GM23338 (cell line): ENCODE data around the gene AMZ1. TPM values are rescaled to one million over a fixed set of nuclear protein-coding genes. Genes with fewer than 3 reads are reported as not detected.

Source experiments
- ATAC-seq: fragments of 200-7000 bp; cut with Tn5 transposase; 3 replicates; pipeline ENCODE4 v1.9.1; 2020
- DNase-seq: peaks from one replicate; pipeline ENCODE4 v3.0.0-alpha.2; 2015; ENCODE audit warnings: low spot score
- H2AFZ ChIP-seq: fragments of 200-600 bp; sonication (generic); 2 replicates; pipeline ENCODE4 v1.8.0; 2016; ENCODE audit warnings: antibody characterized with exemption, mild to moderate bottlenecking, moderate library complexity
- H3F3A ChIP-seq: fragments of 200-600 bp; sonication (generic); replicated peaks from 2 replicates; pipeline ENCODE4 v1.8.0; 2017; ENCODE audit warnings: antibody characterized with exemption, mixed run types, low read depth
- H3K27ac ChIP-seq: fragments of 200-600 bp; sonication (generic); 2 replicates; pipeline ENCODE4 v1.6.1; 2016; ENCODE audit warnings: low read depth
- H3K27me3 ChIP-seq: fragments of 200-600 bp; sonication (generic); 2 replicates; pipeline ENCODE4 v1.8.0; 2016; ENCODE audit warnings: mild to moderate bottlenecking, mixed run types, moderate library complexity; ENCODE audit not compliant: insufficient read depth
- H3K36me3 ChIP-seq: fragments of 200-600 bp; sonication (generic); 2 replicates; pipeline ENCODE4 v1.8.0; 2016; ENCODE audit warnings: mild to moderate bottlenecking; ENCODE audit not compliant: insufficient read depth
- H3K4me1 ChIP-seq: fragments of 200-600 bp; sonication (generic); 2 replicates; pipeline ENCODE4 v1.8.0; 2016; ENCODE audit warnings: mild to moderate bottlenecking, moderate library complexity; ENCODE audit not compliant: insufficient read depth
- H3K4me2 ChIP-seq: fragments of 200-600 bp; sonication (generic); 2 replicates; pipeline ENCODE4 v1.7.1; 2017; ENCODE audit warnings: mixed run types
- H3K4me3 ChIP-seq: fragments of 200-600 bp; sonication (generic); 2 replicates; pipeline ENCODE4 v1.6.1; 2016; ENCODE audit warnings: mixed run types
- H3K79me2 ChIP-seq: fragments of 200-600 bp; sonication (generic); replicated peaks from 2 replicates; pipeline ENCODE4 v1.8.0; 2017; ENCODE audit warnings: mild to moderate bottlenecking; ENCODE audit not compliant: insufficient read depth
- H3K9me2 ChIP-seq: fragments of 200-600 bp; sonication (generic); 2 replicates; pipeline ENCODE4 v1.8.0; 2017; ENCODE audit not compliant: insufficient read depth
- H4K20me1 ChIP-seq: fragments of 200-600 bp; sonication (generic); replicated peaks from 2 replicates; pipeline ENCODE4 v1.8.0; 2017; ENCODE audit warnings: mild to moderate bottlenecking; ENCODE audit not compliant: insufficient read depth
- H3K27ac Mint-ChIP-seq: 2 replicates; pipeline ENCODE4 v1.8.0; 2020; ENCODE audit warnings: inconsistent platforms, mild to moderate bottlenecking, moderate library complexity, mixed read lengths
- H3K27me3 Mint-ChIP-seq: 3 replicates; pipeline ENCODE4 v1.8.0; 2022; ENCODE audit warnings: low read depth, mild to moderate bottlenecking, moderate library complexity, mixed read lengths, inconsistent platforms; ENCODE audit not compliant: insufficient read depth, poor library complexity
- H3K36me3 Mint-ChIP-seq: 3 replicates; pipeline ENCODE4 v1.8.0; 2021; ENCODE audit warnings: low read depth, mild to moderate bottlenecking, inconsistent platforms, moderate library complexity, mixed read lengths
- H3K4me1 Mint-ChIP-seq: 3 replicates; pipeline ENCODE4 v1.8.0; 2020; ENCODE audit warnings: mild to moderate bottlenecking, inconsistent platforms, mixed read lengths
- H3K4me3 Mint-ChIP-seq: 3 replicates; pipeline ENCODE4 v1.8.0; 2021; ENCODE audit warnings: moderate library complexity, mild to moderate bottlenecking, inconsistent platforms, mixed read lengths
- H3K9me3 Mint-ChIP-seq: 3 replicates; pipeline ENCODE4 v1.8.0; 2020; ENCODE audit warnings: moderate library complexity, mild to moderate bottlenecking, inconsistent platforms, mixed read lengths
- CREB1 ChIP-seq: fragments of 250-450 bp; sonication (Bioruptor Pico); IDR thresholded peaks from 2 replicates; pipeline ENCODE4 v1.5.0; 2020; ENCODE audit warnings: low read depth, mild to moderate bottlenecking, moderate library complexity
- EZH2 ChIP-seq: fragments of 200-600 bp; sonication (generic); IDR thresholded peaks from one replicate; pipeline ENCODE4 v1.8.0; 2017; ENCODE audit warnings: antibody characterized with exemption, mild to moderate bottlenecking, low read depth; ENCODE audit not compliant: unreplicated experiment
- EZH2phosphoT487 ChIP-seq: fragments of 200-600 bp; sonication (generic); IDR thresholded peaks from one replicate; pipeline ENCODE4 v1.8.1; 2018; ENCODE audit warnings: antibody characterized with exemption; ENCODE audit not compliant: unreplicated experiment
- NANOG ChIP-seq: IDR thresholded peaks from 2 replicates; pipeline ENCODE4 v1.6.1; 2016; ENCODE audit warnings: antibody characterized with exemption, borderline replicate concordance
- STAT1 ChIP-seq: IDR thresholded peaks from one replicate; pipeline ENCODE4 v1.6.1; 2016; ENCODE audit warnings: antibody characterized with exemption; ENCODE audit not compliant: unreplicated experiment
- ZNF331 ChIP-seq: fragments of 250-450 bp; sonication (Bioruptor Pico); IDR thresholded peaks from 2 replicates; pipeline ENCODE4 v1.5.0; 2020; ENCODE audit warnings: low read depth, mild to moderate bottlenecking, moderate library complexity
- polyA plus RNA-seq: library from polyadenylated mRNA; unstranded; fragments of >200 nt; fragmentation: Nextera tagmentation; extraction: Ambion mirVana; gene quantifications from 2 replicates; pipeline ENCODE4 v1.2.1, GENCODE V29; 2016
- total RNA-seq: library from RNA; depleted of rRNA; stranded (reverse); fragments of >200 nt; shearing (Covaris generic); gene quantifications from 2 replicates; pipeline ENCODE4 v1.2.3, GENCODE V29; 2014
- TF ChIP-seq, protein P1 (sequence below): IDR thresholded peaks from one replicate; pipeline ENCODE4 v1.6.1; 2018; ENCODE audit warnings: antibody characterized with exemption; ENCODE audit not compliant: unreplicated experiment

Gene AMZ1
- total and polyA plus RNA-seq, 2 experiments from 2014 or later: 0.73 to 4.5 TPM

DNA sequence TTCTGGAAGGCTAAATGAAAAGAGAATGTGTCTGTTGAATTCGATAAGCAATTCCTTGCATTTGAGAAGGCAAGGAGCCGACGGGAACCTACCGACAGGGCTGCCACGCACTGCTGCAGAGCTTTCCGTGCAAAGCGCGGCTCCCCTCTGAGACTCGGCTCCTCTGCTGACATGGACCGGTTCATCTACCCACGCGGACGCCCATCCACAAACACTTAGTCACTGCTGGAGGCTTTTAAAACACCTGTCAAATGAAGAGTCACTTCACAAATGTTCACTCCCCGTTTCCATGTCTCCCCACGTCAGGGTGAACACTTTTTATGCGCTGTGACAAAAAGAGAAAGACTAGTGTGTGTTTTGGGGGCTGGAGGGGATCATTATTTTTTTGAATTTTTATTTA, 32.0 kb downstream of the AMZ1 start (continued):
- TF ChIP-seq CREB1 (CRISPR knock-in tag) (no peak), EZH2 (no peak)
- TF ChIP-seq, protein P1, sequence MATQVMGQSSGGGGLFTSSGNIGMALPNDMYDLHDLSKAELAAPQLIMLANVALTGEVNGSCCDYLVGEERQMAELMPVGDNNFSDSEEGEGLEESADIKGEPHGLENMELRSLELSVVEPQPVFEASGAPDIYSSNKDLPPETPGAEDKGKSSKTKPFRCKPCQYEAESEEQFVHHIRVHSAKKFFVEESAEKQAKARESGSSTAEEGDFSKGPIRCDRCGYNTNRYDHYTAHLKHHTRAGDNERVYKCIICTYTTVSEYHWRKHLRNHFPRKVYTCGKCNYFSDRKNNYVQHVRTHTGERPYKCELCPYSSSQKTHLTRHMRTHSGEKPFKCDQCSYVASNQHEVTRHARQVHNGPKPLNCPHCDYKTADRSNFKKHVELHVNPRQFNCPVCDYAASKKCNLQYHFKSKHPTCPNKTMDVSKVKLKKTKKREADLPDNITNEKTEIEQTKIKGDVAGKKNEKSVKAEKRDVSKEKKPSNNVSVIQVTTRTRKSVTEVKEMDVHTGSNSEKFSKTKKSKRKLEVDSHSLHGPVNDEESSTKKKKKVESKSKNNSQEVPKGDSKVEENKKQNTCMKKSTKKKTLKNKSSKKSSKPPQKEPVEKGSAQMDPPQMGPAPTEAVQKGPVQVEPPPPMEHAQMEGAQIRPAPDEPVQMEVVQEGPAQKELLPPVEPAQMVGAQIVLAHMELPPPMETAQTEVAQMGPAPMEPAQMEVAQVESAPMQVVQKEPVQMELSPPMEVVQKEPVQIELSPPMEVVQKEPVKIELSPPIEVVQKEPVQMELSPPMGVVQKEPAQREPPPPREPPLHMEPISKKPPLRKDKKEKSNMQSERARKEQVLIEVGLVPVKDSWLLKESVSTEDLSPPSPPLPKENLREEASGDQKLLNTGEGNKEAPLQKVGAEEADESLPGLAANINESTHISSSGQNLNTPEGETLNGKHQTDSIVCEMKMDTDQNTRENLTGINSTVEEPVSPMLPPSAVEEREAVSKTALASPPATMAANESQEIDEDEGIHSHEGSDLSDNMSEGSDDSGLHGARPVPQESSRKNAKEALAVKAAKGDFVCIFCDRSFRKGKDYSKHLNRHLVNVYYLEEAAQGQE: no peak

DNA sequence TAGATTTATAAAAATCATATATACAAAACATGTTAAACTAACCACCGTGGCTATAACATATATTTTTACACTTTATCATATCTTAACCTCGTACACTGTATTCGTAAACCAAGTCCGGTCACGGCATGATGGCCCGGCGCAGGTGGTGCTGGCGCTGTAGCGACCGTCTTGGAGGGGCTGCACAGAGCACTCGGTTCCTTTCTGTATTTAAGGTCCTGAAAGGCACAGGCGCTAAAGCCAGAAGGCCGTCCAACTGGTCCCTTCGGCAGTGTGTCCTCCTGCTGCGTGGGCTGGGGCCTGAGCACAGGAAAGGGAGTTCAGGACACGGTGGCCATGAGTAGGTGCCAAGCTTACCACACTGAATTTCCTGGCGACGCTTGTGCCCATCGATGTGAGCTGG, 33.8 kb downstream of the AMZ1 start:
- H3K27me3 Mint-ChIP-seq: peaks cover 28% of the 10 kb centered on the region
- H3K4me1 ChIP-seq: no peaks in the 10 kb centered on the region
- peaks cover 8% of the 10 kb centered on the region; the same call in 2 of the 3 replicates for H3K4me1 Mint-ChIP-seq
- TF ChIP-seq STAT1: no peak
- no peak overlapping the region for H3K4me3 Mint-ChIP-seq
- H3K27ac Mint-ChIP-seq: no peak overlapping the region
- ATAC-seq (no peak), DNase-seq (no peak)
- no peak overlapping the region for H3K4me2 ChIP-seq
- no peak overlapping the region for H3K4me3 ChIP-seq
- no peak overlapping the region; the same call in 1 of the 2 replicates for H3K27ac ChIP-seq
- H4K20me1 ChIP-seq: no peaks in the 10 kb centered on the region; the same call in none of the 2 replicates
- no peaks in the 10 kb centered on the region for H3K9me2 ChIP-seq
- peaks cover 42% of the 10 kb centered on the region for H3K36me3 Mint-ChIP-seq
- peaks cover 4% of the 10 kb centered on the region; the same call in 1 of the 2 replicates for H3K36me3 ChIP-seq
- no peak overlapping the region for H2AFZ ChIP-seq
- H3K79me2 ChIP-seq: 0 out of 2 replicates have a peak, but pooled peaks cover 9% of the 10 kb centered on the region
- H3K9me3 Mint-ChIP-seq: no peaks in the 10 kb centered on the region
- H3F3A ChIP-seq: peaks cover 3% of the 10 kb centered on the region; the same call in 1 of the 2 replicates
- H3K27me3 ChIP-seq: no peaks in the 10 kb centered on the region

DNA sequence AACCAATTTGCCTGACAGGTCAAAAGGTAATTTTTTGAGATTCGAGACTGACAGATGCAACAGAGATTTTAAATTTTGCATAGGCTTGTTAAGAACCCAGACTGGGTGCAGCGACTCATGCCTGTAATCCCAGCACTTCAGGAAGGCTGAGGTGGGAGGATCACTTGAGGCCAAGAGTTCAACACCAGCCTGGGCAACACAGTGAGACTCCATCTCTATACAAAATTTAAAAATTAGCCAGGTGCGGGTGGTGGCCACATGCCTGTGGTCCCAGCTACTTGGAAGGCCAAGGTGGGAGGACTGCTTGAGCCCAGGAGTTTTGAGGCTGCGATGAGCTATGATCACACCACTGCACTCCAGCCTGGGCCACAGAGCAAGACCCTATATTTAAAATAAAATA, 34.6 kb downstream of the AMZ1 start:
- peaks cover 9% of the 10 kb centered on the region; the same call in 1 of the 2 replicates for H3K79me2 ChIP-seq
- Mint-ChIP-seq H3K4me3 (no peak overlapping the region), H3K27ac (no peak overlapping the region), H3K36me3 (peaks cover 48% of the 10 kb centered on the region), H3K9me3 (no peaks in the 10 kb centered on the region), H3K27me3 (peaks cover 28% of the 10 kb centered on the region), H3K4me1 (peaks cover 8% of the 10 kb centered on the region; the same call in 2 of the 3 replicates)
- no peak overlapping the region for H3K4me2 ChIP-seq
- no peaks in the 10 kb centered on the region; the same call in none of the 2 replicates for H4K20me1 ChIP-seq
- peaks cover 3% of the 10 kb centered on the region; the same call in 1 of the 2 replicates for H3F3A ChIP-seq
- DNase-seq (no peak), ATAC-seq (no peak)
- no peak overlapping the region for H3K4me3 ChIP-seq
- H3K9me2 ChIP-seq: no peaks in the 10 kb centered on the region
- H3K27ac ChIP-seq: no peak overlapping the region
- H3K36me3 ChIP-seq: peaks cover 4% of the 10 kb centered on the region; the same call in 1 of the 2 replicates
- no peak for TF ChIP-seq EZH2
- TF ChIP-seq ZNF331: no peak
- no peak for TF ChIP-seq STAT1
- no peak for TF ChIP-seq EZH2phosphoT487
- TF ChIP-seq, protein P1: no peak
- TF ChIP-seq NANOG: no peak
- no peak overlapping the region for H2AFZ ChIP-seq
- H3K27me3 ChIP-seq: no peaks in the 10 kb centered on the region
- H3K4me1 ChIP-seq: no peaks in the 10 kb centered on the region
